Stimulated activated naive CD8-positive, alpha-beta T cell treated with anti-CD3 and anti-CD28 coated beads, Interleukin-15, Interleukin-2, amounts not matched to agents 100 U/mL and 50 U/mL, for 24 hours (primary cell): Measurements from ENCODE around the gene DBN1.
"Not testable (repeated sequence)": the region's sequence is repeated elsewhere in the genome, so short reads cannot be mapped to it uniquely, and the experiment has no call there.

ENCODE experiments used
- ATAC-seq: fragments of 150-1000 bp; cut with Tn5 transposase; one replicate; pipeline ENCODE4 v1.10.0; 2021
- DNase-seq: peaks from one replicate; pipeline ENCODE4 v3.0.0; 2021

Gene DBN1

DNA sequence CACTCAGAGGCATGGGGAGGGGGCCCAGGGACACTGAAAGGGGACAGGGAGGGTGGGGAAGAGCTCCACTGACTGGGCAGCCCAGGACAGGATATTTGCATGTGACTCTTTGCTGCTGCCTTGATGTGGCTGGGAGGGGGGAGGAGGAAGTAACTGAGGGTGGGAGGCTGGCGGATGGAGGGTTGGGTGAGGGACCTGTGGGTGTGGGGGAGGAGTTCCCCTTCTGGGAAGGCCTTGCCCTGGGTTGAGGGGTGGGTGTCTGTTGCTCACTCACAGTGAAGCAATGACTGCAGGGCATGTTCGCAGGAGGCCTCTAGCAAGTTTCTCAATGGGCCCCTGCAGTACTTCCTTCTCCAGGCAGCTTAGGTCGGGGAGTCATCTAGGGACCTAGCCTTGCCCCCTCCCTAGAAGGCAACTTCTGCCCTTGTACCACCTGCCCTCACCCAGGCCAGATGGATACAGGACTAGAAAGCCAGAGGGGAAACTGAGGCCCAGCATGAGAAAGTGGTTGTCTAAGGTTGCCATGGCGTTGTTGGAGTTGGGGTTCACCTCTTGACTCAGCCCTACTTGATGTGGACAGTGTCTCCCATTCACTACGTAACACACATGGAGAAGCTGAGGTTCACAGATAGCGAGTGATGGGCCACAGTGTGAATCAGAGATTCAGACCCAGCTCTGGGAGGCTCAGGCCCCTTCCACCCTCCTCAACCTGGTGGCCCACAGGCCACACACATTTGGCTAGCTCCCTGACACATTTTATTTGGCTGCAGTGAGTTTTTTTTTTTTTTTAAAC lies 44.0 kb downstream of the DBN1 start:
- DNase-seq (peak; percentile 91), ATAC-seq (peak; percentile 31)

DNA sequence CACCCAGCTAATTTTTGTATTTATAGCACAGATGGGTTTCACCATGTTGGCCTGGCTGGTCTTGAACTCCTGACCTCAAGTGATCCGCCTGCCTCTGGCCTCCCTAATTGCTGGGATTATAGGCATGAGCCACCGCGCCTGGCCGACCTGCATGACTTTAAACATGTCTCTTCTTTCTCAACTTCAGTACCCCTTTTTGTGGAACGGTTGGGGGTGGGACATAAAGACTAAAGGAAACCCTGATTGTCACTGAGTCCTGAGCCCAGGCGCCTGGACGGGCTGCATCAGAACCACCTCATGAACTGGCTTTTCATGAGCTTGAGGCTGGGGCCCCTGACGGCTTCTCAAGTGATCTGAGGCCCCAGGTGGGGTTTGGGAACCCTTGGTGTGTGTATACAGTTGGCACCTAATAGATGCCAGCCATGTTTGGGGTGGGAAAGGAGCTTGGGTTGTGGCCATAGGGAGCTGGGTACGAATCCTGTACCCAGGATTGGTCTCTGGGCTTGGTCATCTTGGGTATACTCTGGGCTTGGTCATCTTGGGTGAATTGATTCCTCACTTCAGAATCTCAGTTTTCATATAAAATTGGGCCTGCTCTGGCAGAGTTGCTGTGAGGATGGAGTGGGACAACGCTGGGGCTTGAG lies 44.7 kb downstream of the DBN1 start:
- DNase-seq = no peak

DNA sequence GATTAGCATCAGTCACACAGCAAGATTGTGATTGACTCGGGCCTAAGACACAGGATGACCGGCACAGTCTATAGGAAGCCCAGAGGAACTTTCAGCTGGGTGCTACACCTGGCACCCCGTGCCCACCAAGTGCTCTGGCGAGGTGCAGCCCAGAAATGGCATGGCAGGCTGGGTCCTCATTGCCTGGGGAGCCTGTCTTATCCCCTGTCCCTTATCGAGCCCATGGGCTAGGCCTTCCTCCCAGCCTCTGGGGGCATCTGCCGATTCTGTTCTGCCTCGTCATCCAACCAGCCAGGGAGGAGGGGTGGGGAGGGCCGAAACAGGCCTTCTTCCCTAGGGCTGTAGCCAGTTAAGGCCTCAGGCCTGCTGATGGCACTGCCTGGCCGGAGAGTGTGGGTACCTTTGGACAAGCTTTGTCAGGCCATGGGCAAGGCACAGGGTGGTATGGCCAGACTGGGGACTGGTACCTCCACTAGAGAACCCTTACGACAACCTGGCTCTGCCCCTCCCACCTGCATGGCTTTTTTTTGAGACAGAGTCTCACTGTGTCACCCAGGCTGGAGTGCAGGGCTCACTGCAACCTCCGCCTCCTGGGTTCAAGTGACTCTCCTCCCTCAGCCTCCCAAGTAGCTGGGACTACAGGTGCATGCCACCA lies 45.4 kb downstream of the DBN1 start:
- DNase-seq (peak; percentile 65), ATAC-seq (no peak)

More for the DNA sequence above, 44.7 kb downstream of the DBN1 start:
- no peak for ATAC-seq

DNA sequence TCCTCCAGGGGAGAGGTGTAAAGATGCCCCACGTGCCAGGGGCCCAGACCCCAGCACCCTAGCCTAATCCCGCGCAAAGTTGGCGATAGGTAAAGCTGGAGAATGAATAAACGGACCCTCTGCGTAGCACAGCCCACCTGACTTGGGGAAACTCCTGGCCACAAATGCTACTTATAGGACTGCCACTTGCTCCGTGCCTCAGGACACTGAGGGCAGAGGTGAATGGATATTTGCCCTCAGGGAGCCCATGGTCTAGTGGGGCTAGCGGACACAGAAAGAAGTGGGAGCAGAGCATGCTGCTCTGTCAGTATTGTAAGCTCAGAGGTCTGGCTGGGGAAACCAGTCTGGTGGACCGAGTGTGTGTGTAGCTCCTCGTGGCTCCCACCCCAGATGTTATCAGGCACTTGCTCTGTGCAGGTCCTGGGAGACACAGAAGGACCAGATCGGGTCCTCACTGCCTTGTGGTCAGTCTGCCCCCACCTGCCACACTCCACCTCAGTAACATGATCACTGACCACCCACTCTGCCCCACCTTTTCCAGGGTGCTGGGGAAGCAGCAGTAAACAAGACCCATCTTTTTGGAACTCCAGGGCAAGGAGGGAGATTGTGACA lies 46.1 kb downstream of the DBN1 start:
- DNase-seq (no peak), ATAC-seq (no peak)

DNA sequence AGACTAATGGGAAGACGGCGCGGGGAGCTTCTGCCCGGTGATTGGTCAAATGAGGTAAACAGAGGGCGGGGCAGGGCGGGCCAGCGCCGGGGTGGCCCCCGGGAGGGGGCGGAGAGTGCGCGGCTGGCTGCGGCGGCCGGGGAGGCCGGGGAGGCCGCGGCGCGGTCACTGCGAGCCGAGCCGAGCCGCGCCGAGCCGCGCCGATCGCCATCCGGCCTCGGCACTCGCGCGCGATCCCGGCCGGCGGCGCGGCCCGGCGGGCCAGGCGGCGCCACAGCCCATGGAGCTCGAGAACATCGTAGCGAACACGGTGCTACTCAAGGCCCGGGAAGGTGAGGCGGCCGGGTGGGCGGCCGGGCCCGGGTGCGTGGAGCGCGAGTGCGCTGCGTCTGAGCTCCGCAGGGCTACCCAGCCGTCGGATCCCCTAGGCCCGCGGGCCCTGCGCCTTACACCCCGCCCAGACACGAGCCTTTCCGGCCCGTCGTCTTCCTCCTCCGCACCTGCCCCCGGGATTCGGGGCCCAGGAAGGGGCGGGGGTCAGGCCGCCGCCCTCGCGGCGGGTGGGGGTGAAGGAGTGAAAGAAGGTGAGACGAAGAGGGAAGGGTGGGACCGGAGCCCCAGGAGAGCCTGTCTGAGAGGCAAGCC lies 46.7 kb downstream of the DBN1 start, which contains the start of gene GRK6:
Gene GRK6, plus strand, starts transcription at position 111 of the 645 bp plus-strand sequence. Its CDS starts 170 bp downstream, at position 281.
- DNase-seq (peak; percentile 75), ATAC-seq (peak; percentile 60)

DNA sequence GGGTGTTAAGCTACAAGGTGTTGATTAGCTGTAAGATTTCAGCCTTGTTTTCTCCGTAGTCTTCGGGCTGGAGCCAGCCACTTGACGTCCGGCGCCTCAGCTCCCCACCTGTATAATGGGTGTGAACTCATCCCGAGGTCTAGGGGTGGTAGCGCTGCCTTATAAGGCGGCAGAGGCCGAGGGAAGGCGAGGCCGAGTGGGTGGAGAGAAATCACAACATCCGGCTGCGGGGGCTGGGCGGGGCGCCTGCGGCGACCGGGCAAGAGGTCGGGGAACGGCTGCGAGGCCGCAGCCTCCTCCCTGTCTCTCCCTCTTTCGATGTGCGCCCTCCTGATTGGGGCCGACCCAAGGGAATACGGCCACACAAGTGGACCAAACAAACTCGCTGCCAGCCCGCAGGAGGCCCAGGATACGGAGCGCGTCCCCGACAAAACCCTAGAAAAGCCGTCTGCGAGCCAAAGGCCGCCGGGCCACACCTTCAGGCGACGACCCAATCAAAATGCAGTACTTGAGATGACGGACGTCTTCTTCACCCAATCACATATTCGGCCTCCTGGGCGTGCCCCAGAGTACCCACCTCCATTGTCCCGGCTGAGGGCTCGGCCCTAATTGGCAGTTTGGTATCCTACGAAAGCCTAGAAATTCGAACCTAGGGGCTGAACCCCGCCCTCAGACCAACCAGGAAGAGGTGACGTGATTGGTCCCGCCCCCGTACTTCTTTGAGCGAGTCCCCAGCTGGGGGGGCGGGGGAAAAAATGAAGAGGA lies 47.5 kb downstream of the DBN1 start:
- DNase-seq (peak; percentile 99), ATAC-seq (peak; percentile 83)

DNA sequence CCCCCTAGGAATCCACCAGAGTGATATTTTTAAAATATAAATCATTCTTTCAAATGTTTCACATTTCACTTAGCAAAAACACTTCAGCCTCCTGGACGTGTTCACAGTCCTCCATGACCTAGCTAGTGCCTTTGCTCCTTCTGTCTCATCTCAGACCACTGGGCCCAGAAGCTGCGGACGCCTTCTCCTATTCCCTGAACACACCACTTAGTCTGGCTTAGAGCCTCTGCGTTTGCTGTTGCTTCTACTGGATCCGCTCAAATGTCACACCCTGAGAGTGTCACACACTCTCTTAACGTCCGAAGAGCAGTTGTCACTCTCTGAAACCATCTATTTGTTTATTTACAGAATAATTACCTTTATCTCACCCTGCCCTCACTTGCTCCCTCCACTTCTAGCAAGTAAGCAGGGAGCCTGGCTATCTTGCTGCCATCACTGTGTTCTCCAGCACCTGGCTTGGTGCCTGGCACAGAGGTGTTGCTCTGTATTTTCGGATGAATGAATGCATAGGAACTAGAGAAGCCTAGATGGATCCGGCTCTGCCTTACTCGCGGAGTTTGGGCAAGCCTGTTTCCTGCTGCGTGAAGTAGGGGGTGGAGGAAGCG lies 48.1 kb downstream of the DBN1 start:
- DNase-seq (no peak), ATAC-seq (no peak)

DNA sequence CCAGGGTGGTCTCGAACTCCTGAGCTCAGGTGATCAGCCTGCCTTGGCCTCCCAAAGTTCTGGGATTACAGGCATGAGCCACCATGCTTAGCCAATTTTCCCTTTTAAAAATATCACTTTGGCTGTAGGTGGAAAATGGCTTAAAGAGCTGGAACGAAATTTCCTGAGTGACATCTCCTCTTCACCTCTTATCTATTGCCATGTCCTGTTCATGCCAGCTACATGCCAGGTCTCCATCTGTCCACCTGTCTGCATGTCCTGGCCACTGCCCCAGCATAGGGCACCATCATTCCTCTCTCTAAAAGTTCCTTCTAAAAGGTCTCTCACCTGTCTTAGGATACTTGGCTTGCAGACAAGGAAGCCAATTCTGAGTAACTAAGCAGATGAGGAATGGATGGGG lies 49.8 kb downstream of the DBN1 start:
- DNase-seq (no peak), ATAC-seq (no peak)

DNA sequence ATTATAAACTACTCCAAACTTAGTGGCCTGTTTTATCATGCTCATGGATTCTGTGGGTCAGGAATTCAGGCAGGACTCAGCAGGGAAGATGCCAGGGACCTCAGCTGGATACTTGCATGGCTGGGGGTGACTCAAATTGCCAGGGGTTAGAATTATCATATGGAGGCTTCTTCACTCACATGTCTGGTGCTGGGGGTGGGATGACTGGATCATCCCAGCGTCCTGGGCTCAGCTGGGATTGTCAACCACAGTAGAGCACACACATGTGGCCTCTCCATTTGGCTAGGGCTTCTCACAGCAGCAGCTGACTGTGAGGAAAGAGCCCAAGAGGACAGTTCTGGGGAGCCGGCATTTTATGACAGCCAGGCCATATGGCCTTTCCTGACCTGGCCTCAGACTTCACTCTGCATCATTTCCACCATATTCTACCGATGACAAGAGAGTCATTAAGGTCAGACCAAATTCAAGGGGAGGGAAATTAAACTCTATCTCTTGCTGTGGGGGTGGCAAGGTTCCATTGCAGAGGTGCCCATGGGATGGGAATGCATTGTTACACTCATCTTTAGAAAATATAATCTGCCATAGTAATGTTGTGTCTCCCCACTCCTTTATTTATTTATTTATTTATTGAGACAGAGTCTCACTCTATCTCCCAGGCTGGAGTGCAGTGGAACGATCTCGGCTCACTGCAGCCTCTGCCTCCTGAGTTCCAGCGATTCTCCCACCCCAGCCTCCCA lies 52.2 kb downstream of the DBN1 start:
- DNase-seq = no peak
- no peak for ATAC-seq

DNA sequence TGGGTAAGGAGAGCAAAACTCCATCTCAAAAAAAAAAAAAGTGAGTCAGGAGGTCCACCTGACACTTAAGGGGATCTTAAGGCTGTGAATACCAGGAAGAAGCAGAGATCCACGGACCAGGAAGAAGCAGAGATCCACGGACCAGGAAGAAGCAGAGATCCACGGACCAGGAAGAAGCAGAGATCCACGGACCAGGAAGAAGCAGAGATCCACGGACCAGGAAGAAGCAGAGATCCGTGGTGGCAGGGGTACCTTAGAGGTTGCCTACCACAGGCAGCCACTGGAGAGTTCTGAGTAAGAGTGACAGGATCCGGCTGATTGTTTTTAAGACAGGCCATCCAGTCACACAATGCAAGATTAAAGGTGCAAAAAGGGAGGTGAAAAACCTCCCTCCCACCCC lies 53.0 kb downstream of the DBN1 start:
- not testable (repeated sequence) for ATAC-seq, DNase-seq

DNA sequence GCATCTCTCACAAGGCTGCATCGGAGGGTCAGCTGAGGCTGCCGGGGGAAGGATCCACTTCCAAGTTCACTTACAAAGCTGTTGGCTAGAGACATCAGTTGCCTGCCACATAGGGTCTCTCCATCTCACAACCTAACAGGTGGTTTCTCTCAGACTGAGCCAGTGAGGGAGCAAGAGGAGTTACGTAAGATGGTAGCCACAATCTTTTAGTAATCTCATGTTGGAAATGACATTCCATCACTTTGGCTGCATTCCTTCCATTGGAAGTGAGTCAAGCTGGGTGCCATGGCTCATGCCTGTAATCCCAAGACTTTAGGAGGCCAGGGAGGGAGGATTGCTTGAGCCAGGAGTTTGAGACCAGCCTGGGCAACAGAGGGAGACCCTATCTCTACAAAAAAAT lies 54.4 kb downstream of the DBN1 start:
- no peak for DNase-seq
- ATAC-seq = no peak

DNA sequence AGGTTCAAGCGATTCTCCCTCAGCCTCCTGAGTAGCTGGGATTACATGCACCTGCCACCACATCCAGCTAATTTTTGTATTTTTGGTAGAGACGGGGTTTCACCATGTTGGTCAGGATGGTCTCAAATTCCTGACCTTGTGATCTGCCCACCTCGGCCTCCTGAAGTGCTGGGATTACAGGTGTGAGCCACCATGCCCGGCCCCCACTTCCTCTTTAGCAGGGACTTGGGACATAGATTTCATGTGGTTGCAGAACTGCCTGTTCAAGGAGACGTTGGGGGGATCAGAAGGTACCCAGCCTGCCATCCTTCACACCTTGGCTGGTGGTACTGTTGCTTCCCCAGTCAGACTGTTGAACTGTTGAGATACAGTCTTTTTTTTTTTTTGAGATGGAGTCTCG lies 56.4 kb downstream of the DBN1 start:
- not testable (repeated sequence) for ATAC-seq, DNase-seq

DNA sequence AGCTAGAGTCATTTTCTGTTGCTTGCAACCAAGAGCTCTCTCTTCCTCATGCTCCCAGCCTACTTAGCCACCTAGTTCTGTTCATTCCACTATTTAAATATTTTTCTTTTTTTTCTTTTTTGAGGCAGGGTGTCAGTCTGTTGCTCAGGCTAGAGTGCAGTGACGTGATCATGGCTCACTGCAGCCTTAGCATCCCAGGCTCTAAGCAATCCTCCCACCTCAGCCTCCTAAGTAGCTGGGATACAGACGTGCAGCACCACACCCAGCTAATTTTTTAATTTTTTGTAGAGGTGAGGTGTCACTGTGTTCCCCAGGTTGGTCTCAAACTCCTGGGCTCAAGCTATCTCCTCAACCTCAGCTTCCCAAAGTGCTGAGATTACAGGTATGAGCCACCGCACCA lies 59.0 kb downstream of the DBN1 start:
- ATAC-seq (no peak), DNase-seq (no peak)

DNA sequence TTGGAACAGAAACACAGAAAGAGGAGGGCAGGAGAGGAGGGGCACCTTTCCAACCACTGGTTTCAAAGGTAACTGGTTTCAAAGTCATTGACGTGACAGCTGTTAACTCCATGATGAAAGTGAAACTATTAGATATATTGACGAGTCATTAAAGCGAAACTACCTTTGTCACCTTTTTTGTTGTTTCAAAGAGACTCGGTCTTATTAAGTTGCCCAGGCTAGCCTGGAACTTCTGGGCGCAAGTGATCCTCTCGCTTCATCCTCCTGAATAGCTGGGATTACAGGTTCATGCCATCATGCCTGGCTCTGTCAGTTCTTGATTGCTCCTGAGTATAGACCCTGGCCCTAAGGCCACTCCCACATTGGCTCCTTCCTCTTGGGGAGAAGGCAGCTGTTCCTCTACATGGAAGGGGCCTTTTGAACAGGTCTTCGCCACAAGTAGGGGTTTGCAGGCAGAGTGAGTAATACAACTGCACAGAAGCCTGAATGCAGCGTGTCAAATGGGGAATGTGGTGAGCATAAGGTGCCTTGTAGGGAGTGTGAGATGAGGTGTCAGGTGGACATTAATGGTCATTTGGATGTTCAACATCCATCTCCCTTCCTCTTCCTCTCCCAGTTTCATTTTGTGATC lies 60.7 kb downstream of the DBN1 start:
- ATAC-seq (peak; percentile 74), DNase-seq (peak; percentile 16)

DNA sequence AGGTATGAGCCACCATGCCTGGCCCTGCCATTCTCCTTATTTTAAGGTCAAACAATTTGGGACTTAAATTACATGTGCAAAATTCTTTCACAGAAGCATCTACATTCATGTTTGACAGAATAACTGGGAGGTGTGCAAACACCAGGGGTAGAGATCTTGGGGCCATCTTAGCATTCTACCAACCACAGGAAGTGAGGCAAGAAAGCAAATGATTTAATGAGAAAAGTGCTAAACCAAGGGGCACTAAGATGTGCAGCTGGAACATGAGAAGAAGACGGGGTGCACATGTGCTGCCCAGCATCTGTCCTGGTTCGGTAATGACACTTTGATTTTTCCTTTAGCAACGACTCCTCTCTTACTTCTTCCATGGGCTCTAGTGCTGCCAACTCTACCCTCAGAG lies 62.9 kb downstream of the DBN1 start:
- ATAC-seq = no peak
- no peak for DNase-seq

DNA sequence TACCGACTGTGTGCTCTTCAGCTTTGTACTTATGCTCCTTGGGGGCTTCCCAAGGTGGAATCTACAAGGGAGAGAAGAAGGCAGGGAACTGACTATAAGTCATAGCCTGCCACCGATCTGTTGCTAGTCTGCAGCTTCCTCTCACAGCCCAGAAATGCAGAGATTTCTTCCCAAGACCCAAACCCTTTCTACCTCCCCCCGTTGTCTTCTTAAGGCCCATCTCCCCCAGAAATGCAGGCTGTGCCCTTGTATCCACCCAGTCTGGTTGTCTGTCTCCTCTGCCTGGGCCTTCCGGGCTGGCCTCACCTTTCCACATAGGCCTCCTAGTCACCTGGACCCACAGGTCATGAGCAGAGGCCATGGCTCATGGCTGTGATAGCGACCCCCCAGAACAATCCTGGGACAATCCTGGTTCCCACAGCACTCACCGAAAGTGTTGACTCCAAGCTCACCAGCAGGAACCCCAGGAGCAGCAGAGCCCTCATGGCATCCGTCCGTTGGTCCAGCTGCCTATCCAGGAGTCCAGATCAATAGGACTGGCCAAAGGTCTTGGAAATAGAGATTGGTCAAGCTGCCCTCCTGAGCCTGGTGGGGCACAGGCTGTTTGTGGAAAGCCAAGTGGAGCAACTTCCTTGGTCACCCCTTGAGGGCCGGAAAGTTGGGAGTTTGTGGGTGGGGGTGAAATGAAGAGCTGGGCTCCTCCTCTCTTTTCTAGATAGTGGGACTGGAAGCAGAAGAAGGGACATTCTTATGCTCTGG lies 64.2 kb downstream of the DBN1 start, which contains the start of gene F12:
Gene F12, minus strand, starts transcription at position 522 of the 759 bp plus-strand sequence. Its CDS starts 37 bp downstream, at position 485.
- DNase-seq = no peak
- ATAC-seq = no peak
